Gastroesophageal sphincter (tissue), 4 donors: ENCODE results near the gene MGAT3. TPM values are rescaled to one million over a fixed set of nuclear protein-coding genes. Genes with fewer than 3 reads are reported as not detected.

Experiments used
- ATAC-seq: fragments of 150-250 bp; one replicate; pipeline ENCODE4 v1.9.1; 2016; ENCODE audit warnings: mild to moderate bottlenecking, moderate library complexity
- H3K27ac ChIP-seq, 4 donors: fragments of 200-600 bp; sonication (generic) in 3 of 4; 1 replicate in 3 of 4; 2 replicates in 1 of 4; pipeline ENCODE4 v1.5.1; 2016 to 2019
- H3K27me3 ChIP-seq: fragments of 200-600 bp; sonication (generic); one replicate; pipeline ENCODE4 v1.5.1; 2019
- H3K36me3 ChIP-seq, 2 donors: fragments of 200-600 bp; sonication (generic); one replicate each; pipeline ENCODE4 v1.5.1; 2019; ENCODE audit warnings: control low read depth in 1 of 2
- H3K4me1 ChIP-seq, 3 donors: fragments of 200-600 bp; sonication (generic); 1 replicate in 2 of 3; 2 replicates in 1 of 3; pipeline ENCODE4 v1.5.1; 2016 to 2019; ENCODE audit warnings: control low read depth in 2 of 3
- H3K4me3 ChIP-seq, 2 donors: fragments of 200-600 bp; sonication (generic); one replicate each; pipeline ENCODE4 v1.5.1; 2019; ENCODE audit warnings: mild to moderate bottlenecking in 1 of 2, moderate library complexity in 1 of 2
- H3K9me3 ChIP-seq, 3 donors: fragments of 200-600 bp; sonication (generic); one replicate each; pipeline ENCODE4 v1.5.1; 2017 to 2019; ENCODE audit warnings: control low read depth in 2 of 3
- EP300 ChIP-seq: sonication (generic); formaldehyde crosslinking; IDR thresholded peaks from one replicate; pipeline ENCODE4 v1.6.1; 2017; ENCODE audit warnings: antibody characterized with exemption, mild to moderate bottlenecking
- POLR2A ChIP-seq, 2 donors: fragments of 450-650 bp; IDR thresholded peaks; one replicate each; pipeline ENCODE4 v1.6.1; 2017; ENCODE audit warnings: antibody characterized with exemption in 2 of 2, mild to moderate bottlenecking in 2 of 2, moderate library complexity in 1 of 2
- POLR2AphosphoS5 ChIP-seq: sonication (generic); formaldehyde crosslinking; IDR thresholded peaks from one replicate; pipeline ENCODE4 v1.6.1; 2017; ENCODE audit warnings: antibody characterized with exemption
- WGBS, 2 donors: methylation state at CpG; one replicate each; pipeline ENCODE4 v1.1.5; 2018; ENCODE audit warnings: low coverage in 1 of 2; 5-methylcytosine and 5-hydroxymethylcytosine counted together
- total RNA-seq, 4 donors: library from RNA; depleted of rRNA; stranded (reverse); fragments of >200 nt; gene quantifications; one replicate each; pipeline ENCODE4 v1.1.0, GENCODE V29; 2016
- TF ChIP-seq, protein P1 (sequence below), 4 experiments: fragments of 200-600 bp in 2 of 4; fragments of 450-650 bp in 2 of 4; sonication (generic) in 1 of 4; IDR thresholded peaks; one replicate each; pipeline ENCODE4 v1.5.1; 2017 to 2019; ENCODE audit warnings: antibody characterized with exemption in 4 of 4, mild to moderate bottlenecking in 2 of 4, moderate library complexity in 2 of 4

The MGAT3 gene
- total RNA-seq, 4 donors from 2014 or later: 2.6 to 3.9 (median 2.9) TPM

DNA sequence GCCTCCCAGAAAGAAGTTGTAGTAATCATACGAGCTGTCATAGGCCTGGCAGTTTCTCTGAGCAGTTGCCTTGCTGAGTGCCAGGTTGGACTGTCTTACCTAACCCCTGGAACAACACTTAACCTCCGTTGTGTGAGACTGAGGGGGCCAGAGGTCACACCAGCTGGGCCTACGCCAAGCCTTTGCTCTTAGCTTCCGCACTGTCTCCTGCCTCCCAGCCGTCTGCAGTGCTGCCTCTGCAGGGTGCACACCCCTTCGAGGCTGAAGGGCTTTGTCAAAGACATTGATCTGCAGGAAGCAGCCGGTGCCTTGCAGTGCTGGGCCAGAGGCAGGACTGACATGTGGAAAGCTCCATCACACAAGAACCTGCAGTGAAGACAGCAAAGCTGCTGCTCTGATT lies 40.5 kb upstream of the MGAT3 start:
- WGBS, 2 donors: 70 to 71% methylated on average over 1 to 4 of the region's 7 CpGs
- Histone ChIP-seq H3K36me3 (peaks cover 0 to 66% of the 10 kb centered on the region in 2 donors), H3K27ac (no peak overlapping the region), H3K4me3 (no peak overlapping the region), H3K9me3 (no peaks in the 10 kb centered on the region), H3K4me1 (peaks cover 0 to 10% (median 0%) of the 10 kb centered on the region in 3 donors), H3K27me3 (no peaks in the 10 kb centered on the region)
- TF ChIP-seq, protein P1, sequence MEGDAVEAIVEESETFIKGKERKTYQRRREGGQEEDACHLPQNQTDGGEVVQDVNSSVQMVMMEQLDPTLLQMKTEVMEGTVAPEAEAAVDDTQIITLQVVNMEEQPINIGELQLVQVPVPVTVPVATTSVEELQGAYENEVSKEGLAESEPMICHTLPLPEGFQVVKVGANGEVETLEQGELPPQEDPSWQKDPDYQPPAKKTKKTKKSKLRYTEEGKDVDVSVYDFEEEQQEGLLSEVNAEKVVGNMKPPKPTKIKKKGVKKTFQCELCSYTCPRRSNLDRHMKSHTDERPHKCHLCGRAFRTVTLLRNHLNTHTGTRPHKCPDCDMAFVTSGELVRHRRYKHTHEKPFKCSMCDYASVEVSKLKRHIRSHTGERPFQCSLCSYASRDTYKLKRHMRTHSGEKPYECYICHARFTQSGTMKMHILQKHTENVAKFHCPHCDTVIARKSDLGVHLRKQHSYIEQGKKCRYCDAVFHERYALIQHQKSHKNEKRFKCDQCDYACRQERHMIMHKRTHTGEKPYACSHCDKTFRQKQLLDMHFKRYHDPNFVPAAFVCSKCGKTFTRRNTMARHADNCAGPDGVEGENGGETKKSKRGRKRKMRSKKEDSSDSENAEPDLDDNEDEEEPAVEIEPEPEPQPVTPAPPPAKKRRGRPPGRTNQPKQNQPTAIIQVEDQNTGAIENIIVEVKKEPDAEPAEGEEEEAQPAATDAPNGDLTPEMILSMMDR (IDR thresholded peaks at IDR 0.05): no peak
- TF ChIP-seq POLR2A (IDR thresholded peaks at IDR 0.05) (no peak), POLR2AphosphoS5 (no peak), EP300 (no peak)
- ATAC-seq: no peak

DNA sequence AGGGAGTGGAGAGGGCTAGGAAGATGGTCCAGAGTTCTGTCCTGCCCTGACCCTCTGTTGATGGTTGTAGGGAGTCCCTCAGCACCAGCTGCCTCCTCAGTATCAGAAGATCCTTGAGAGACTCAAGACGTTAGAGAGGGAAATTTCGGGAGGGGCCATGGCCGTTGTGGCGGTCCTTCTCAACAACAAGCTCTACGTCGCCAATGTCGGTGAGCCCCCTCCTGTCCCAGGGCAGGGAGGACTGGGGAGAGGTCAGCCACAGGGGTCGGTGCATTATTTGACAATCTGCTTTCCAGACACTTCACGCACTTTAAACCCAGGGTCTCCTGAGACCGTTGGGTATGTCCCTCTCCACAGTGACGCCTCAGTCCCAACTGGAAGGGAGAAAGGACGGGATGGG lies 39.2 kb upstream of the MGAT3 start:
- Histone ChIP-seq H3K9me3 (no peaks in the 10 kb centered on the region), H3K36me3 (peaks cover 0 to 80% of the 10 kb centered on the region in 2 donors), H3K4me1 (no peaks in the 10 kb centered on the region), H3K27me3 (no peaks in the 10 kb centered on the region), H3K4me3 (no peak overlapping the region), H3K27ac (no peak overlapping the region)
- 83 to 100% methylated on average over 1 to 12 of the region's 12 CpGs for WGBS, 2 donors
- TF ChIP-seq POLR2A (IDR thresholded peaks at IDR 0.05) (no peak), POLR2AphosphoS5 (no peak), EP300 (no peak)
- TF ChIP-seq, protein P1 (IDR thresholded peaks at IDR 0.05): no peak
- ATAC-seq: no peak

DNA sequence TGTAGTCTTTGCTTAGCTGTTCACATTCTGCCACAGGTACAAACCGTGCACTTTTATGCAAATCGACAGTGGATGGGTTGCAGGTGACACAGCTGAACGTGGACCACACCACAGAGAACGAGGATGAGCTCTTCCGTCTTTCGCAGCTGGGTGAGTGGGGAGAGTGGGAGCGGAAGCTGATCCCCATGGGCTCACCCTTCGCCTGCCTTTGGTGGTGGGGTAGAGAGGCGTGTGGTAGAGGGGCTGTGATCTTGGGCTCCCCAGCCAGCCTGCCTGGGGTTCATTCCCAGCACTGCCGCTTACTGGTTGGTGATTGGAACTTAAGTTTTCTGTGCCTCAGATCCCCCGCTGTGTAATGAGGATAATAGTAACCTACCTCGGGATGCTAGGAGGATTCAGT lies 38.1 kb upstream of the MGAT3 start:
- peaks cover 0 to 90% of the 10 kb centered on the region in 2 donors for H3K36me3 ChIP-seq
- 95% methylated on average over 8 of the region's 12 CpGs; no CpG with 5 or more reads in 1 of the 2 donors for WGBS, 2 donors

DNA sequence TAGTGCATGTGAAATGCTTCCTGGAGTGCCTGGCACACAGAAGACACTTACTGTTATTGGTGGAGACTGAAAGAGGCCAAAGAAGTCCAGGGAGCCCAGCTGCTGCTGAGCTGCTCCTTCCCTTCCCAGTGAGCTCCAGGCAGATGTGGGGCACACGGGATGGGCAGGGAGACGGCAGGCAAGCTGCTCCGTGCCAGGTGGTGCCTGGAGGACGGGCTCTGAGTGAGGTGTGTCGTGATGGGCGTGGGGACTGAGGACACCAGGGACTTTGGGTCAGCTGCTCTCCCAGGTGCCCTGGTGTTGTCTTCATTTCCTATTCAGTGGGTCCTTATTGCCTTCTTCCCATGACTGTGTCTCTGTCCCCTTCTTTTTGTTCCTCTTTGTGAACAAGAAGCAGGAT lies 37.7 kb upstream of the MGAT3 start:
- Histone ChIP-seq H3K4me1 (no peaks in the 10 kb centered on the region), H3K9me3 (no peaks in the 10 kb centered on the region), H3K27me3 (no peaks in the 10 kb centered on the region), H3K27ac (no peak overlapping the region), H3K4me3 (no peak overlapping the region), H3K36me3 (peaks cover 0 to 94% of the 10 kb centered on the region in 2 donors)
- no peak for ATAC-seq
- TF ChIP-seq POLR2AphosphoS5: no peak
- TF ChIP-seq EP300: no peak
- TF ChIP-seq, protein P1 (IDR thresholded peaks at IDR 0.05): no peak
- TF ChIP-seq POLR2A (IDR thresholded peaks at IDR 0.05): no peak
- WGBS, 2 donors: 93% methylated on average over 6 of the region's 6 CpGs; no CpG with 5 or more reads in 1 of the 2 donors

More for the DNA sequence above, 38.1 kb upstream of the MGAT3 start:
- Histone ChIP-seq H3K9me3 (no peaks in the 10 kb centered on the region), H3K4me1 (no peaks in the 10 kb centered on the region), H3K27ac (no peak overlapping the region), H3K4me3 (no peak overlapping the region), H3K27me3 (no peaks in the 10 kb centered on the region)
- TF ChIP-seq EP300 (no peak), POLR2A (IDR thresholded peaks at IDR 0.05) (no peak), POLR2AphosphoS5 (no peak)
- TF ChIP-seq, protein P1 (IDR thresholded peaks at IDR 0.05): no peak
- no peak for ATAC-seq

DNA sequence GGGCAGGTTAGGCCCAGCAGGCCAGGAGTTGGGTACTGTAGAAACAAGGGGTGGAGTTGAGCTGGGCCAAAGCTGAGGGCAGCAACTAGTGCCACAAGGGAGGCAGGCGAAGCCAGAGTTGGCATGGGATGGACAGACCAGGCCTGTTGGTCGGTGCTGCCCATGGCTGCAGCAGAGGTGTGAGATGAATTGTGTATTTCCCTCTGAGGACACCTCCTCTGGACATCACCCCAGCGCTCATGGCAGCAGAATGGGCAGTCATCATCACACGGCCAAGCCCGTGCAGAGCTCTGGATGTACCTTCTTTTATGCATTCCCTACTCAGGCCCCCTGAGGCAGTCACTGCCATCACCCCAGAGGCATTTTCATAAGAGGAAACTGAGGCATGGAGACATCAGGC lies 36.9 kb upstream of the MGAT3 start:
- Histone ChIP-seq H3K4me1 (no peaks in the 10 kb centered on the region), H3K27me3 (no peaks in the 10 kb centered on the region), H3K4me3 (no peak overlapping the region), H3K27ac (no peak overlapping the region), H3K36me3 (peaks cover 0 to 100% of the 10 kb centered on the region in 2 donors), H3K9me3 (no peaks in the 10 kb centered on the region)
- no peak for TF ChIP-seq POLR2A (IDR thresholded peaks at IDR 0.05)
- no peak for TF ChIP-seq POLR2AphosphoS5
- TF ChIP-seq EP300: no peak
- TF ChIP-seq, protein P1 (IDR thresholded peaks at IDR 0.05): no peak
- 86 to 100% methylated on average over 1 to 4 of the region's 5 CpGs for WGBS, 2 donors
- ATAC-seq: no peak
